TTC549 (cell line): Measurements from ENCODE around the gene USB1.

Experiments used
- FAIRE-seq: peaks from 2 replicates; lab custom pipeline; 2012; peaks lifted over from hg19 to GRCh38; lab: Jason Lieb, UNC

USB1 gene

DNA sequence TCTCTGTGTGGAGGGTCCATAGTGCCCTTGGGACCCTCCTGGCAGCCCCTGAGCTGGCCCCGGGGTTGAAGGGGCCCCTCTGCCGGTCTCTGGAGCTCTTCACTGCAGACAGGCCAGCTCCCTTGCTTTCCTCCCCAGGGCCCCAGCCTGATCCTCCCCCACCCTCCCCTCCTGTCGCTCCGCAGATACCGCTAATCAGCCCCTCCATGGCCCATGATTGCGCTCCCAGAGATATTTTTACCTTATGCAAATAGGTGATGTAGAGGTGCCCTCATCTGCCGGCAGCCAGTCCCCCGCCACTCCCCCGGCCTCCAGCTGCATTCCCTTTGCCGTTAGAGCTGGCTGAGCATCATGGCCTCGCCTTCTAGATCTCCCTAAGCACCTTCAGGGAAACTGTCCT is 33.6 kb downstream of the USB1 start:
- no peak for FAIRE-seq

- FAIRE-seq = no peak
Measured at GRCh38 chr16:58035356-58036170, 34.4 kb downstream of the USB1 start.

DNA sequence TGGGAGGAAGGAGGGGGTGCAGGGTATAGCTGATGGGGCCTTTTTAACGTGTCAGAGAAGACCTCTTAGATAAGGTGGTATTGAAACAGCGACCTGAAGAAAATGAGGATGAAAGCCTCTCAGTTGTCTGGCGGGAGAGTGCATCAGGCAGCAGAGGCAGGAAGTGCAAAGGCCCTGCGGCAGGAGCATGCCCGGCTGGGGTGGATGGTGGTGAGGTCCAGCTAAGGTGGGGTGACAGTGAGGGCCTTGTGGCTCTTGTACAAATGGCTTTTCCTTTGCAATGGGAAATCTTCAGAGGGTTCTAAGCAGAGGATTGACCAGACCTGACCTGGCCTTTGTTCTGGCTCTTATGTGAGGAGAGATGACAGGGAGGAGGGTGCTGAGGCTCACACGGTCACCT is 35.7 kb downstream of the USB1 start:
- no peak for FAIRE-seq

DNA sequence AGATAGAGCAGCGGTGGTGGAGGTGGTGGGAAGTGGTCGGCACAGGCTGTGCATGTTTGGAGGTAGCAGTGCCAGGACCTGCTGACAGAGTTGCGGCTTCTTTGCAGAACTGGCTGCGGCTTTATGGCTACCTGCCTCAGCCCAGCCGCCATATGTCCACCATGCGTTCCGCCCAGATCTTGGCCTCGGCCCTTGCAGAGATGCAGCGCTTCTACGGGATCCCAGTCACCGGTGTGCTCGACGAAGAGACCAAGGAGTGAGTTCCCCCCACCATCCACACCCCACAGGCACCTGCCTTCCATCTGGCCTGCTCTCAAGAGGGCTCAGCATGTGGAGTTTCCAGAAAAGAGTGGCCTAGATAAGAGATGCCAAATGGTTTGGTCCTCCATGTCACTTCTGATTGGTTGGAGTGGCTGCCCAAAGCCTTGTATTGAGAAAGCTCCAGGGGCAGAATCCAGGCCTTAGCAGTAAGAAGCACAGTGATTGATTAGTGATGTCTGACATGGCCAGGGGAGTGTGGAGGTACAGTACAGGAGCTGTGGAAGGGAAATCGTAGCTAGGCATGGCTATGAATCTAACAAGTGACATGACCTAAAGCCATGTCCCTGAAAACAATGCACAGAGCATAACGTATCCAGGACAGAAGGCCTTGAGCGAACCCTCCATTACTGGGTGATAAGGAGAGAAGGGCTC is 36.3 kb downstream of the USB1 start:
- no peak for FAIRE-seq

DNA sequence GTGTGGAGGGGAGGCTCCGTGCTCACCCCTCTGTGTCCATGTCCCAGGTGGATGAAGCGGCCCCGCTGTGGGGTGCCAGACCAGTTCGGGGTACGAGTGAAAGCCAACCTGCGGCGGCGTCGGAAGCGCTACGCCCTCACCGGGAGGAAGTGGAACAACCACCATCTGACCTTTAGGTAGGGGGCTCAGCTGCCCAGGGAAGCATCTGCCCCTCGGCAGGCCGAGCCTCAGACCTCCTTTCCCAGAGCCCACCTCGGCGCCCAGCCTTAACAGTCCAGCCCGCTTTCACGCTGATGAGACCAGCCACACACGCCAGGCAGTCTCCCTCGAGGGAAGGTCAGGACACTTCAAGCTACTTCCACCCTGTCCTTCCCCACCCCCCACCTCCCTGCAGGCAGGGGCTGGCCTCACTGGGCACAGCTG is 37.0 kb downstream of the USB1 start:
- no peak for FAIRE-seq

- FAIRE-seq = no peak
Measured at GRCh38 chr16:58039829-58040495, 38.8 kb downstream of the USB1 start.

DNA sequence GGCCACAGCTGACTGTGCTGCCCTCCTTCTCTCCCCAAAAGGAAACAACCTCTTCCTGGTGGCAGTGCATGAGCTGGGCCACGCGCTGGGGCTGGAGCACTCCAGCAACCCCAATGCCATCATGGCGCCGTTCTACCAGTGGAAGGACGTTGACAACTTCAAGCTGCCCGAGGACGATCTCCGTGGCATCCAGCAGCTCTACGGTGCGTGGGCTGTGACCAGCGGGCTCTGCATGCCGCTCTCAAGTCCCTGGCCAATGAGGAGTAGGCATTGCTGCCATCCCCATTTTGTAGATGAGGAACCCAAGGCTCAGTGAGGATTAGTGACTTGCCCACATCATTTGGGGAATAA is 39.3 kb downstream of the USB1 start:
- FAIRE-seq = no peak

GRCh38 chr16:58040945-58041627 is 39.9 kb downstream of the USB1 start:
- FAIRE-seq = no peak

- FAIRE-seq = no peak
Measured at GRCh38 chr16:58041628-58041955, 40.4 kb downstream of the USB1 start.

- no peak for FAIRE-seq
Measured at GRCh38 chr16:58042001-58042885, 41.0 kb downstream of the USB1 start.

GRCh38 chr16:58042886-58043515 is 41.8 kb downstream of the USB1 start:
- FAIRE-seq = no peak

DNA sequence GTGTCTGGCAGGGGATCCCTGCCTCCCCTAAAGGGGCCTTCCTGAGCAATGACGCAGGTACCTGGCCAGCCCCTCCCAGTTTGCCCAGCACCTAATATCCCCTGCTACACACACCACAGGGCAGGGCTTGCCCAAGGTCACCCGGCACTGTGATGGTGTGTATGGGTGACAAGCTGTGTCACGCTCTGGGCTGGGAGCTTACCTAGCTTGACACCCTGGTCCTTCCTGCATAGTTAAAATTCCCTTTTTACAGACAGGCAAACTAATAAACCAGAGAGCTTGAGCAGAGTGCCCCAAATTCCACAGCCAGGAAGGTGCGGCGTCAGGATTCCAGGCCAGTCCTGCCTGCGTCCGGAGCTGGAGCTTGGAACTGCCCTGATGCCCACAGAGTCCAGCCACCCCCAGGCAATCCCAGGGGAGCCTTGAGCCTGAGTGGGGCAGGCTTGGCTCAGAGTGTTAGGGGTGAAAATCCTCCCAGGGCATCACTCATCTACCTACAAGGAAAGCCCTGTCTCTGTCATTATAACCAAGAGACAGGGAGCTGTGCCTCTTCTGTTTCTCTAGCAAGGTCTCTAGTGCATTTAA is 42.5 kb downstream of the USB1 start:
- FAIRE-seq = no peak

- FAIRE-seq = no peak
Measured at GRCh38 chr16:58044266-58045019, 43.2 kb downstream of the USB1 start.

- no peak for FAIRE-seq
Measured at GRCh38 chr16:58045096-58045495, 43.9 kb downstream of the USB1 start.

GRCh38 chr16:58046054-58046881 is 45.1 kb downstream of the USB1 start:
- FAIRE-seq = no peak

DNA sequence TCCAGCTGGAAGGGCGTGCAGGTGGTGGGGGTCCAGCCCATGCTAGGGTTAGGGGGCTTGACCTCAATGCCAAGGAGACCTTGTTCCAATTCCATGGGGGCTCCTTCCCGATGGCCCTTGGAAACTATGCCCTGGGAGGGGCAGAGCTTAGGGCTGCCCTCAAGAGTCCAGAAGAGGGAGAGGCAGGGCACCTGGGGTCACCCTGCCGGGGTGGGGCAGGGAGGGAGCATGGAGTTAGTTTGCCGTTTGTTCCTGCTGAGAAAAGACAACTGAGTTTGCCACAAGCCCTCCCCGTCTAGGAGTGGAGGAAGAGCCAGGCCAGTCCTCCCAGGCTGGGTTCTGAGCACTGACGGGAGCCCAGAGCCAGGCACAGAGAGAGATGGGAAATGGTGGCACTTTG is 45.7 kb downstream of the USB1 start:
- no peak for FAIRE-seq

DNA sequence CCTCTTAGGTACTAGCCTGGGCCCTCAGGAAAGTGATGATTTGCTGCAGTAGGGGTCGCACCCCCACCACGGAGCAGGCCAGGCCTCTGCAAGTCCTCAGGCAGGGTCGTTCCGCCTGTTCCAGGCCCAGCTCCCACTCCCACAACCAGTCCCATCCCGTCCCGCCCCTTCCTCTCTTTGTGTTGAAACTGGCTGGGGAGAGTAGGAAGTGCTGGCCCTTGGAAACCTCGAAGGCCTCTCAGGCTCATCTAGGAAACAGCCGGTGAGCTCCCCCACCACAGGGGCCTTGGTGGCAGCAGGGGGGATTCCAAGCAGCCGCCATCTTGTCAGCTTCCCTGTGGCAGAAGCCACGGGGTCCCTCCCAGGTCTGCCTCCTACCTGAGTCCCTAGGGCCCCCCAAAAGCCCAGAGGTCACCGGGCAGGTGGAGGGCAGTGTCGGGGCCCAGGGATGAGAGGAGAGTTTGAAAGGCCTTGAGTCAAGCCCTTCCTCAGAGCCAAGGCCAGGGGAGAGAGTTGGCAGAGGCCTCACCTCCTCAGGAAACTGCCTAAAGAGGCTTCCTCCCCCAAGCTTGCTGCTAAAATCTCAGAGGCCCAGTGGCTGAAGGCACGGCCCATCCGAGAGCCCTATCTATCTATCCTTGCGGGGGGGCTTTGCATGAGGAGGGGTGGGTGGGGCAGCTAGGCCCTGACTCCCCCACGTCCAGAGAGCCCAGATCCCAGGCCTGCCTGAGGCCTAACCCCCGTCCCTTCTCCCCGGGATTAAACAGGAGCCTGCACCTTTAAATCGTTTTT is 46.5 kb downstream of the USB1 start:
- no peak for FAIRE-seq

- no peak for FAIRE-seq
Measured at GRCh38 chr16:58048494-58049231, 47.5 kb downstream of the USB1 start.
